ENCODE results near the gene GRIFIN.

The GRIFIN gene

GRCh38 chr7:2431260-2431867 is 44.8 kb downstream of the GRIFIN start:
- no peak for DNase-seq

GRCh38 chr7:2425749-2426148 is 50.4 kb downstream of the GRIFIN start:
- no peak for DNase-seq

Measured in right forelimb (tissue), 1 donor.